HepG2 (cell line): ENCODE measurements around the gene KCNK15. TPM values are rescaled to one million over a fixed set of nuclear protein-coding genes. Genes with fewer than 3 reads are reported as not detected.

ENCODE experiments used
- ATAC-seq: fragments of 200-7000 bp; cut with Tn5 transposase; 3 replicates; pipeline ENCODE4 v1.9.1; 2020; ENCODE audit warnings: mild to moderate bottlenecking, moderate library complexity
- BruUV-seq: library from RNA; stranded (reverse); fragments of 400-500 nt; replicated peaks from 2 replicates; lab custom pipeline; 2021; lab: Mats Ljungman, UMichigan
- CTCF ChIA-PET: fragments of 300-600 bp; formaldehyde crosslinking; extraction: SDS; loops from one replicate; lab custom pipeline; 2021; ENCODE audit warnings: low total read pairs, inconsistent platforms, low intra/inter-chr PET ratio; lab: Yijun Ruan, JAX
- POLR2A ChIA-PET: fragments of 350-600 bp; sonication (Branson Sonifier 250); formaldehyde crosslinking; loops from one replicate; lab custom pipeline; 2020; ENCODE audit warnings: antibody characterized with exemption, inconsistent platforms; lab: Yijun Ruan, JAX
- DNase-seq: peaks from one replicate; pipeline ENCODE4 v3.0.0-alpha.2; 2015; ENCODE audit warnings: low spot score
- FAIRE-seq: peaks from 3 replicates; lab custom pipeline; 2011; peaks lifted over from hg19 to GRCh38; lab: Jason Lieb, UNC
- H2AFZ ChIP-seq: one replicate; pipeline ENCODE4 v1.6.1; 2011; ENCODE audit warnings: low read length, inconsistent platforms
- H3K27ac ChIP-seq: fragments of 300-600 bp; 3 replicates; pipeline ENCODE4 v1.8.0; 2011; ENCODE audit warnings: mixed run types, mild to moderate bottlenecking, mixed read lengths, low read length, inconsistent platforms; ENCODE audit not compliant: insufficient read depth; ENCODE audit errors: extremely low read length
- H3K27me3 ChIP-seq, 2 experiments: fragments of 200-600 bp in 1 of 2; 2 replicates in 1 of 2; 3 replicates in 1 of 2; pipeline versions ENCODE4 v1.6.0 to v1.8.0; 2011; ENCODE audit warnings: low read length in 2 of 2, mild to moderate bottlenecking in 2 of 2, moderate library complexity in 2 of 2, inconsistent platforms in 1 of 2; ENCODE audit not compliant: insufficient read depth in 2 of 2, control insufficient read depth in 1 of 2
- H3K36me3 ChIP-seq, 2 experiments: fragments of 200-600 bp in 1 of 2; replicated peaks in 1 of 2; 2 replicates in 1 of 2; 3 replicates in 1 of 2; pipeline versions ENCODE4 v1.5.1 to v1.8.0; 2011; ENCODE audit warnings: low read length in 2 of 2, inconsistent platforms in 1 of 2; ENCODE audit not compliant: insufficient read depth in 2 of 2, control insufficient read depth in 1 of 2
- H3K4me1 ChIP-seq: 2 replicates; pipeline ENCODE4 v1.5.1; 2012; ENCODE audit warnings: low read length, inconsistent platforms; ENCODE audit not compliant: insufficient read depth
- H3K4me2 ChIP-seq: 2 replicates; pipeline ENCODE4 v1.6.0; 2011; ENCODE audit warnings: low read depth, low read length, inconsistent platforms
- H3K4me3 ChIP-seq, 3 experiments: fragments of 200-600 bp in 1 of 3; sonication (generic), shearing (Covaris generic) in 1 of 3; replicated peaks in 1 of 3; 2 replicates each; pipeline ENCODE4 v1.5.1; 2011 to 2016; ENCODE audit warnings: low read length in 3 of 3, inconsistent platforms in 2 of 3, low read depth in 2 of 3, mild to moderate bottlenecking in 2 of 3, control low read depth in 1 of 3, mixed read lengths in 1 of 3; ENCODE audit not compliant: insufficient read depth in 1 of 3
- H3K79me2 ChIP-seq: one replicate; pipeline ENCODE4 v1.6.1; 2011; ENCODE audit warnings: low read length, inconsistent platforms; ENCODE audit not compliant: insufficient read depth
- H3K9ac ChIP-seq: 2 replicates; pipeline ENCODE4 v1.6.0; 2011; ENCODE audit warnings: mild to moderate bottlenecking, low read depth, low read length, inconsistent platforms; ENCODE audit not compliant: insufficient read depth
- H3K9me3 ChIP-seq: 2 replicates; pipeline ENCODE4 v1.5.1; 2012; ENCODE audit warnings: mild to moderate bottlenecking, low read length
- H4K20me1 ChIP-seq: 2 replicates; pipeline ENCODE4 v1.6.0; 2011; ENCODE audit warnings: inconsistent platforms, mild to moderate bottlenecking, low read length, moderate library complexity; ENCODE audit not compliant: insufficient read depth
- BRCA1 ChIP-seq: sonication (generic); formaldehyde crosslinking; IDR thresholded peaks from 2 replicates; pipeline ENCODE4 v1.4.0; 2020; ENCODE audit warnings: missing genetic modification reagents
- MLX ChIP-seq: IDR thresholded peaks from 2 replicates; pipeline ENCODE4 v1.6.1; 2016
- WIZ ChIP-seq: sonication (generic); formaldehyde crosslinking; IDR thresholded peaks from 2 replicates; pipeline ENCODE4 v1.5.1; 2020; ENCODE audit warnings: mild to moderate bottlenecking, missing genetic modification reagents
- ZFP90 ChIP-seq: sonication (generic); formaldehyde crosslinking; IDR thresholded peaks from 2 replicates; pipeline ENCODE4 v1.8.0; 2022; ENCODE audit warnings: missing genetic modification reagents, mild to moderate bottlenecking, inconsistent platforms, borderline replicate concordance
- WGBS: methylation state at CpG from one replicate; pipeline ENCODE4 v1.1.6; 2017; ENCODE audit warnings: low lambda C conversion rate; 5-methylcytosine and 5-hydroxymethylcytosine counted together
- in situ Hi-C: cut with HindIII; loops from 2 replicates; pipeline ENCODE4 v1.10.0; 2017; ENCODE audit warnings: low pct_unique_long_range_greater_than_20kb; ENCODE audit not compliant: extremely low pct_ligation_motif_present
- intact Hi-C: fragments of 100-400 bp; cut with micrococcal nuclease; formaldehyde crosslinking; loops from one replicate; pipeline ENCODE4 v1.10.0; 2022; ENCODE audit not compliant: unreplicated experiment
- polyA plus RNA-seq, 8 experiments: library from polyadenylated mRNA; depleted of rRNA in 3 of 8; stranded (reverse) in 7 of 8; unstranded in 1 of 8; fragments of >200 nt; fragmentation: Illumina TruSeq in 4 of 8; extraction: Trizol in 4 of 8; gene quantifications; 2 replicates each; pipeline versions ENCODE4 v1.2.1 to v1.2.3, GENCODE V29; 2011 to 2016; ENCODE audit warnings: low read depth in 4 of 8, missing spikeins in 1 of 8, mixed read lengths in 1 of 8; ENCODE audit not compliant: insufficient read depth in 1 of 8
- total RNA-seq, 5 experiments: library from RNA; depleted of rRNA; stranded (reverse); fragments of >200 nt; fragmentation: Illumina TruSeq; extraction: Trizol; gene quantifications; 2 replicates each; pipeline ENCODE4 v1.2.3, GENCODE V29; 2016; ENCODE audit warnings: low read depth in 1 of 5
- TF ChIP-seq, protein P1 (sequence below): sonication (generic); formaldehyde crosslinking; IDR thresholded peaks from 2 replicates; pipeline ENCODE4 v1.5.0; 2020; ENCODE audit warnings: mild to moderate bottlenecking, missing genetic modification reagents, borderline replicate concordance
- TF ChIP-seq, protein P2 (sequence below): fragments of 450-650 bp; IDR thresholded peaks from 2 replicates; pipeline ENCODE4 v1.6.1; 2017

KCNK15 gene
- total and polyA plus RNA-seq, 2 of the 13 experiments (the other 11 are each of a cell fraction or from before 2014, with no cell fraction given) = 0.03 TPM; not detected in 1

DNA sequence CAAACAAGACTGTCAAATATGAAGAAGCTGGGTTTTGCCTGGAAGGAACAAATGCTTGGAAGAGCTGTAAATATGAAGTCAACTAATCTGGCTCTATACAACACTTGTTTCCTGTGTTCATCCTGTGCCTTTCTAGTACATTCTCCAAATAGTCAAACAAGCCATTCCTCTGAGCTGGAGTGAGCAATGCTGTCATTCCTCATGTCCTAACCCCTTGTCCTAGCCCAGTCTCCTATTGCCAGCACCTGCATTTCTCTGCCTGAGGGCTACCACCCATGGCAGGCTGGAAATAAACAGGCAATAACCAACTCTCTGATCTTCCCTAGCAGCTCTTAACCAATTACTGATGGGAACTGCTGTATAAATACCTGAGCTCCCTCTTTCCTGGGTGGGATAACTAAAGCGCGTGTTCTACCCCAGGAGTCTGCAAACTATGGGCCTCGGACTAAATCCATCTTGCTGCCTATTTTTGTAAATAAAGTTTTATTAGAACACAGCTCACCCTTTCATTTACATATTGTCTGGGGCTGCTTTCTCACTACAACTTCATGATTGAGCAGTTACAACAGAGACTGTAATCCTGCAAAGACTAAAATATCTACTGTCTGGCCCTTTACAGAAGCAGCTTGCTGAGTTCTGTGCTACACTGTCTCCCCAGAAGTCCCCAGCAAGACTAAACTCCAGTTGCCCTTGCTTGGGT is 51.2 kb downstream of the KCNK15 start:
- Histone ChIP-seq H3K9ac (no peak overlapping the region), H2AFZ (no peak overlapping the region), H3K27me3 (peaks cover 10 to 54% of the 10 kb centered on the region in 2 experiments; a peak in 4 of 5 replicates), H3K4me1 (0 out of 2 replicates have a peak, but pooled peaks cover 6% of the 10 kb centered on the region), H3K36me3 (no peaks in the 10 kb centered on the region), H3K4me2 (no peak overlapping the region), H3K9me3 (no peaks in the 10 kb centered on the region), H3K27ac (no peak overlapping the region), H3K4me3 (no peak overlapping the region), H4K20me1 (no peaks in the 10 kb centered on the region; the same call in 1 of the 2 replicates), H3K79me2 (no peaks in the 10 kb centered on the region)
- CTCF ChIA-PET = no interaction called here
- DNase-seq (no peak), FAIRE-seq (no peak), ATAC-seq (no peak)
- no TSS peak for BruUV-seq
- intact Hi-C loops (no loop called here), in situ Hi-C loops (no loop called here)
- POLR2A ChIA-PET = no interaction called here
- no peak for TF ChIP-seq BRCA1
- no peak for TF ChIP-seq WIZ (CRISPR knock-in tag)
- TF ChIP-seq, protein P1, sequence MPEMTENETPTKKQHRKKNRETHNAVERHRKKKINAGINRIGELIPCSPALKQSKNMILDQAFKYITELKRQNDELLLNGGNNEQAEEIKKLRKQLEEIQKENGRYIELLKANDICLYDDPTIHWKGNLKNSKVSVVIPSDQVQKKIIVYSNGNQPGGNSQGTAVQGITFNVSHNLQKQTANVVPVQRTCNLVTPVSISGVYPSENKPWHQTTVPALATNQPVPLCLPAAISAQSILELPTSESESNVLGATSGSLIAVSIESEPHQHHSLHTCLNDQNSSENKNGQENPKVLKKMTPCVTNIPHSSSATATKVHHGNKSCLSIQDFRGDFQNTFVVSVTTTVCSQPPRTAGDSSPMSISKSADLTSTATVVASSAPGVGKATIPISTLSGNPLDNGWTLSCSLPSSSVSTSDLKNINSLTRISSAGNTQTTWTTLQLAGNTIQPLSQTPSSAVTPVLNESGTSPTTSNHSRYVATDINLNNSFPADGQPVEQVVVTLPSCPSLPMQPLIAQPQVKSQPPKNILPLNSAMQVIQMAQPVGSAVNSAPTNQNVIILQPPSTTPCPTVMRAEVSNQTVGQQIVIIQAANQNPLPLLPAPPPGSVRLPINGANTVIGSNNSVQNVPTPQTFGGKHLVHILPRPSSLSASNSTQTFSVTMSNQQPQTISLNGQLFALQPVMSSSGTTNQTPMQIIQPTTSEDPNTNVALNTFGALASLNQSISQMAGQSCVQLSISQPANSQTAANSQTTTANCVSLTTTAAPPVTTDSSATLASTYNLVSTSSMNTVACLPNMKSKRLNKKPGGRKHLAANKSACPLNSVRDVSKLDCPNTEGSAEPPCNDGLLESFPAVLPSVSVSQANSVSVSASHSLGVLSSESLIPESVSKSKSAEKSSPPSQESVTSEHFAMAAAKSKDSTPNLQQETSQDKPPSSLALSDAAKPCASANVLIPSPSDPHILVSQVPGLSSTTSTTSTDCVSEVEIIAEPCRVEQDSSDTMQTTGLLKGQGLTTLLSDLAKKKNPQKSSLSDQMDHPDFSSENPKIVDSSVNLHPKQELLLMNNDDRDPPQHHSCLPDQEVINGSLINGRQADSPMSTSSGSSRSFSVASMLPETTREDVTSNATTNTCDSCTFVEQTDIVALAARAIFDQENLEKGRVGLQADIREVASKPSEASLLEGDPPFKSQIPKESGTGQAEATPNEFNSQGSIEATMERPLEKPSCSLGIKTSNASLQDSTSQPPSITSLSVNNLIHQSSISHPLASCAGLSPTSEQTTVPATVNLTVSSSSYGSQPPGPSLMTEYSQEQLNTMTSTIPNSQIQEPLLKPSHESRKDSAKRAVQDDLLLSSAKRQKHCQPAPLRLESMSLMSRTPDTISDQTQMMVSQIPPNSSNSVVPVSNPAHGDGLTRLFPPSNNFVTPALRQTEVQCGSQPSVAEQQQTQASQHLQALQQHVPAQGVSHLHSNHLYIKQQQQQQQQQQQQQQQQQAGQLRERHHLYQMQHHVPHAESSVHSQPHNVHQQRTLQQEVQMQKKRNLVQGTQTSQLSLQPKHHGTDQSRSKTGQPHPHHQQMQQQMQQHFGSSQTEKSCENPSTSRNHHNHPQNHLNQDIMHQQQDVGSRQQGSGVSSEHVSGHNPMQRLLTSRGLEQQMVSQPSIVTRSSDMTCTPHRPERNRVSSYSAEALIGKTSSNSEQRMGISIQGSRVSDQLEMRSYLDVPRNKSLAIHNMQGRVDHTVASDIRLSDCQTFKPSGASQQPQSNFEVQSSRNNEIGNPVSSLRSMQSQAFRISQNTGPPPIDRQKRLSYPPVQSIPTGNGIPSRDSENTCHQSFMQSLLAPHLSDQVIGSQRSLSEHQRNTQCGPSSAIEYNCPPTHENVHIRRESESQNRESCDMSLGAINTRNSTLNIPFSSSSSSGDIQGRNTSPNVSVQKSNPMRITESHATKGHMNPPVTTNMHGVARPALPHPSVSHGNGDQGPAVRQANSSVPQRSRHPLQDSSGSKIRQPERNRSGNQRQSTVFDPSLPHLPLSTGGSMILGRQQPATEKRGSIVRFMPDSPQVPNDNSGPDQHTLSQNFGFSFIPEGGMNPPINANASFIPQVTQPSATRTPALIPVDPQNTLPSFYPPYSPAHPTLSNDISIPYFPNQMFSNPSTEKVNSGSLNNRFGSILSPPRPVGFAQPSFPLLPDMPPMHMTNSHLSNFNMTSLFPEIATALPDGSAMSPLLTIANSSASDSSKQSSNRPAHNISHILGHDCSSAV = no peak
- TF ChIP-seq MLX (CRISPR knock-in tag) = no peak
- TF ChIP-seq ZFP90 (CRISPR knock-in tag) = no peak
- TF ChIP-seq, protein P2, sequence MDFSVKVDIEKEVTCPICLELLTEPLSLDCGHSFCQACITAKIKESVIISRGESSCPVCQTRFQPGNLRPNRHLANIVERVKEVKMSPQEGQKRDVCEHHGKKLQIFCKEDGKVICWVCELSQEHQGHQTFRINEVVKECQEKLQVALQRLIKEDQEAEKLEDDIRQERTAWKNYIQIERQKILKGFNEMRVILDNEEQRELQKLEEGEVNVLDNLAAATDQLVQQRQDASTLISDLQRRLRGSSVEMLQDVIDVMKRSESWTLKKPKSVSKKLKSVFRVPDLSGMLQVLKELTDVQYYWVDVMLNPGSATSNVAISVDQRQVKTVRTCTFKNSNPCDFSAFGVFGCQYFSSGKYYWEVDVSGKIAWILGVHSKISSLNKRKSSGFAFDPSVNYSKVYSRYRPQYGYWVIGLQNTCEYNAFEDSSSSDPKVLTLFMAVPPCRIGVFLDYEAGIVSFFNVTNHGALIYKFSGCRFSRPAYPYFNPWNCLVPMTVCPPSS = no peak
- WGBS = 64% methylated on average over 3 of the region's 3 CpGs
